PFSK-1 (cell line): ENCODE measurements around the gene MYO1D.

Source experiments
- FOXP2 ChIP-seq: optimal IDR thresholded peaks from 2 replicates; pipeline ENCODE3; 2011; ENCODE audit warnings: borderline replicate concordance, control low read depth, inconsistent platforms; ENCODE audit not compliant: insufficient read depth; ENCODE audit errors: extremely low read length, extremely low read depth
- POLR2AphosphoS5 ChIP-seq: IDR thresholded peaks from 2 replicates; pipeline ENCODE4 v1.6.1; 2012; ENCODE audit warnings: low read depth, mild to moderate bottlenecking, control low read depth, low read length, moderate library complexity
- SIN3A ChIP-seq: IDR thresholded peaks from 2 replicates; pipeline ENCODE4 v1.6.1; 2012; ENCODE audit warnings: mild to moderate bottlenecking, low read length, moderate library complexity, borderline replicate concordance; ENCODE audit not compliant: insufficient read depth
- TAF1 ChIP-seq: IDR thresholded peaks from 2 replicates; pipeline ENCODE4 v1.6.1; 2012; ENCODE audit warnings: low read length, control low read depth, borderline replicate concordance; ENCODE audit not compliant: insufficient read depth
- TF ChIP-seq, protein P1 (sequence below), 2 experiments: IDR thresholded peaks; 2 replicates each; pipeline versions ENCODE4 v1.6.1 to v1.8.0; 2011 to 2012; ENCODE audit warnings: low read depth in 2 of 2, low read length in 2 of 2, control low read depth in 1 of 2, inconsistent platforms in 1 of 2, mild to moderate bottlenecking in 1 of 2, moderate library complexity in 1 of 2; ENCODE audit not compliant: insufficient read depth in 1 of 2

The MYO1D gene

DNA sequence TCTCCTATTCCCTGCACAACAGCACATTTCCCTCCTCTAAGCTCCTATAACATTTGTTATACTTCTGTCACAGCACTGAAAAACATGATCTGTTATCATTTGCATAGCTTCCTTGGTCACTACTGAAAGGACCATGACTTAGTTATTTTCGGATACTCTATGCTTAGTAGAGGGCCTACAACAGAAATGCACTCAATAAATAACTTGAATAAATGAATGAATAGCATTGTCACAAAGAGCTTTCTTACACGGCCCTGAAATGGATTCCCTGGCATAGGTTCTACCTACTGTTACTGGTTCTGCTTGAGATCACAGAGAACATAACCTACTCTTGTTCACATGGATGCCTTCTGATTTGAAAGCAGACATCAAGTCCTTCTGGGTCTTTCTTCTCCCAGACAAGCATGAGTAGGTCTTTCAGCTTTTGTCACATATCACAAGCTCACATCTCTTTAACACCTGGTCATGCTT lies 41.6 kb downstream of the MYO1D start:
- TF ChIP-seq SIN3A: no peak
- TF ChIP-seq POLR2AphosphoS5: no peak
- no peak for TF ChIP-seq TAF1
- TF ChIP-seq, protein P1, sequence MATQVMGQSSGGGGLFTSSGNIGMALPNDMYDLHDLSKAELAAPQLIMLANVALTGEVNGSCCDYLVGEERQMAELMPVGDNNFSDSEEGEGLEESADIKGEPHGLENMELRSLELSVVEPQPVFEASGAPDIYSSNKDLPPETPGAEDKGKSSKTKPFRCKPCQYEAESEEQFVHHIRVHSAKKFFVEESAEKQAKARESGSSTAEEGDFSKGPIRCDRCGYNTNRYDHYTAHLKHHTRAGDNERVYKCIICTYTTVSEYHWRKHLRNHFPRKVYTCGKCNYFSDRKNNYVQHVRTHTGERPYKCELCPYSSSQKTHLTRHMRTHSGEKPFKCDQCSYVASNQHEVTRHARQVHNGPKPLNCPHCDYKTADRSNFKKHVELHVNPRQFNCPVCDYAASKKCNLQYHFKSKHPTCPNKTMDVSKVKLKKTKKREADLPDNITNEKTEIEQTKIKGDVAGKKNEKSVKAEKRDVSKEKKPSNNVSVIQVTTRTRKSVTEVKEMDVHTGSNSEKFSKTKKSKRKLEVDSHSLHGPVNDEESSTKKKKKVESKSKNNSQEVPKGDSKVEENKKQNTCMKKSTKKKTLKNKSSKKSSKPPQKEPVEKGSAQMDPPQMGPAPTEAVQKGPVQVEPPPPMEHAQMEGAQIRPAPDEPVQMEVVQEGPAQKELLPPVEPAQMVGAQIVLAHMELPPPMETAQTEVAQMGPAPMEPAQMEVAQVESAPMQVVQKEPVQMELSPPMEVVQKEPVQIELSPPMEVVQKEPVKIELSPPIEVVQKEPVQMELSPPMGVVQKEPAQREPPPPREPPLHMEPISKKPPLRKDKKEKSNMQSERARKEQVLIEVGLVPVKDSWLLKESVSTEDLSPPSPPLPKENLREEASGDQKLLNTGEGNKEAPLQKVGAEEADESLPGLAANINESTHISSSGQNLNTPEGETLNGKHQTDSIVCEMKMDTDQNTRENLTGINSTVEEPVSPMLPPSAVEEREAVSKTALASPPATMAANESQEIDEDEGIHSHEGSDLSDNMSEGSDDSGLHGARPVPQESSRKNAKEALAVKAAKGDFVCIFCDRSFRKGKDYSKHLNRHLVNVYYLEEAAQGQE (IDR thresholded peaks at IDR 0.05; ENCODE audit: insufficient read depth in 1 of 2, low read depth in 2 of 2, low read length in 2 of 2): no peak
- no peak for TF ChIP-seq FOXP2

DNA sequence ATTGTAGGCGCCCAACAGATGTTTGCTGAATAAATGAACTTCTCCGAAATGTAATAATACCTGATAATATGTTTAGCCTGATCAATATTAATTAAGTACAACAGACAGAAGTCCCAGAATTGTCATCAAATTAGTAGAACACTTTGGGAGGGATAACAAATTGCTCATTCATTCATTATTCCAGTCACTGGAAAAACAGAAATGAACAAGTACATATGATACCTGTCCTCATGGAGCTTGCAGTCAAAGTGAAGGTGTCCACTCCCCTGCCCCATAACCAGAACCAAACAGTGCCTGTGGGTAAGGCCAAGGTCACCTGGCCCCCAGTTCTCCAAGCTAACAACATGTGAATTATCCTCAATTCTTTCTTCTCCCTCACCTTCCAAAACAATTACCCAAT lies 42.8 kb downstream of the MYO1D start:
- TF ChIP-seq, protein P1 (IDR thresholded peaks at IDR 0.05; ENCODE audit: insufficient read depth in 1 of 2, low read depth in 2 of 2, low read length in 2 of 2): no peak
- TF ChIP-seq POLR2AphosphoS5 (no peak), TAF1 (no peak), FOXP2 (no peak), SIN3A (no peak)

DNA sequence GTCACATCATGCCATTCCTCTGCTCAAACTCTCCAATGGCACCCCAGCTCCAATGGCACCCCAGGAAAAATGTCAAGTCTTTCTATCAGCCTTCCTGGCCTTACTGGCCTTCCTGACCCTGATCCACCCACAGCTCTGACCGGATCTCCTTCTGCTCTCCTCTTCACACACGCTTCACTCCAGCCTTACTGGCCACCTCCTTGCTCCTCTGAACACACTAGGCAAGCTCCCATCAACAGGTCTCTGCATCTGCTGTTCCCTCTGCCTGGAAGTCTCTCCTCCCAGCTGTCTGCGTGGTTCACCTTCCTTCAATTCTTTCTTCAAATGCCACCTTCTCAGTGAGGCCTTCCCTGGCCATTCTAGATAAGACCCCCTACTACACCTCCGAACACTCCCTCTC lies 43.4 kb downstream of the MYO1D start:
- TF ChIP-seq TAF1 (no peak), FOXP2 (no peak), POLR2AphosphoS5 (no peak), SIN3A (no peak)
- TF ChIP-seq, protein P1 (IDR thresholded peaks at IDR 0.05; ENCODE audit: insufficient read depth in 1 of 2, low read depth in 2 of 2, low read length in 2 of 2): no peak

DNA sequence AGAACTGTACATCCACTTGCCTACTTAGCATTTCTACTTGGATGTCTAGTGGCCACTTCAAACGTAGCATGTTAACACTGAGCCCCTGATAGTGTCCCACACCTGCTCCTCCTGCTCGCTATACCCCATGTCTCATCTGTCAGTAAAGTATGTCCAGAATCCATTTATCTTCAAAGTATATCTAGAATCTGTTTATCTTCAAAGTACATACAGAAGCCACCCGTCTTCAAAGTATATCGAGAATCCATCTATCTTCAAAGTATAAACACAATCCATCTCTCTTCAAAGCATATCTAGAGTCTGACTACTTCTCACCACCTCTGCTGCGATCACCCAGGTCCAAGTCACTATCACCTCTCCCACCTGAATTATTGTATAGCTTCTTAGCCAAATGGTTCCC lies 43.8 kb downstream of the MYO1D start:
- TF ChIP-seq SIN3A: no peak
- no peak for TF ChIP-seq TAF1
- no peak for TF ChIP-seq POLR2AphosphoS5
- TF ChIP-seq, protein P1 (IDR thresholded peaks at IDR 0.05; ENCODE audit: insufficient read depth in 1 of 2, low read depth in 2 of 2, low read length in 2 of 2): no peak
- no peak for TF ChIP-seq FOXP2
